ENCODE results near the gene ADRA2C. TPM values are rescaled to one million over a fixed set of nuclear protein-coding genes. Genes with fewer than 3 reads are reported as not detected.

Gene ADRA2C
- total and polyA plus RNA-seq, 2 experiments from 2014 or later, result 6.3 to 7.7 TPM

GRCh38 chr4:3809451-3810110, 43.4 kb downstream of the ADRA2C start:
- no peak for DNase-seq (ENCODE audit: low spot score)
- Histone ChIP-seq H3K4me3 (no peak overlapping the region), H3K9me2 (replicated peaks; ENCODE audit: insufficient read depth) (no peaks in the 10 kb centered on the region), H3K4me2 (no peak overlapping the region), H3K27ac (no peak overlapping the region), H3K27me3 (peaks cover 20% of the 10 kb centered on the region), H3K4me1 (ENCODE audit: insufficient read depth) (no peaks in the 10 kb centered on the region), H3K9me3 (ENCODE audit: low read depth) (no peaks in the 10 kb centered on the region), H2AFZ (no peak overlapping the region), H3K79me2 (no peaks in the 10 kb centered on the region), H4K20me1 (ENCODE audit: insufficient read depth, poor library complexity, severe bottlenecking) (no peaks in the 10 kb centered on the region), H3K36me3 (replicated peaks; ENCODE audit: insufficient read depth, low read depth) (no peaks in the 10 kb centered on the region)
- TF ChIP-seq EZH2 (IDR thresholded peaks at IDR 0.05; ENCODE audit: borderline replicate concordance), result no peak
- TF ChIP-seq EZH2phosphoT487 (IDR thresholded peaks at IDR 0.05; ENCODE audit: low read depth, severe bottlenecking, unreplicated experiment), result no peak
- TF ChIP-seq CTCF (IDR thresholded peaks at IDR 0.05; ENCODE audit: poor library complexity), result no peak
- 80% methylated on average over 18 of the region's 18 CpGs for WGBS (ENCODE audit: low lambda C conversion rate, missing lambda C conversion rate)

GRCh38 chr4:3810111-3810680, 44.0 kb downstream of the ADRA2C start:
- H3K27ac ChIP-seq, result no peak overlapping the region
- no peaks in the 10 kb centered on the region for H4K20me1 ChIP-seq (ENCODE audit: insufficient read depth, poor library complexity, severe bottlenecking)
- 84% methylated on average over 12 of the region's 15 CpGs for WGBS (ENCODE audit: low lambda C conversion rate, missing lambda C conversion rate)
- no peaks in the 10 kb centered on the region for H3K9me3 ChIP-seq (ENCODE audit: low read depth)
- no peak overlapping the region for H3K4me2 ChIP-seq
- H2AFZ ChIP-seq, result no peak overlapping the region
- no peaks in the 10 kb centered on the region for H3K36me3 ChIP-seq (replicated peaks; ENCODE audit: insufficient read depth, low read depth)
- H3K79me2 ChIP-seq, result no peaks in the 10 kb centered on the region
- no peak for DNase-seq (ENCODE audit: low spot score)
- H3K4me3 ChIP-seq, result no peak overlapping the region
- TF ChIP-seq EZH2 (IDR thresholded peaks at IDR 0.05; ENCODE audit: borderline replicate concordance) (no peak), EZH2phosphoT487 (IDR thresholded peaks at IDR 0.05; ENCODE audit: low read depth, severe bottlenecking, unreplicated experiment) (no peak), CTCF (IDR thresholded peaks at IDR 0.05; ENCODE audit: poor library complexity) (no peak)
- H3K27me3 ChIP-seq, result peaks cover 20% of the 10 kb centered on the region
- H3K9me2 ChIP-seq (replicated peaks; ENCODE audit: insufficient read depth), result no peaks in the 10 kb centered on the region
- H3K4me1 ChIP-seq (ENCODE audit: insufficient read depth), result no peaks in the 10 kb centered on the region

GRCh38 chr4:3810796-3811485, 44.8 kb downstream of the ADRA2C start:
- H4K20me1 ChIP-seq (ENCODE audit: insufficient read depth, poor library complexity, severe bottlenecking), result no peaks in the 10 kb centered on the region
- no peak for DNase-seq (ENCODE audit: low spot score)
- no peaks in the 10 kb centered on the region for H3K4me1 ChIP-seq (ENCODE audit: insufficient read depth)
- peaks cover 20% of the 10 kb centered on the region for H3K27me3 ChIP-seq
- no peak for TF ChIP-seq CTCF (IDR thresholded peaks at IDR 0.05; ENCODE audit: poor library complexity)
- TF ChIP-seq EZH2 (IDR thresholded peaks at IDR 0.05; ENCODE audit: borderline replicate concordance), result no peak
- no peak for TF ChIP-seq EZH2phosphoT487 (IDR thresholded peaks at IDR 0.05; ENCODE audit: low read depth, severe bottlenecking, unreplicated experiment)
- no peak overlapping the region for H3K27ac ChIP-seq
- no peak overlapping the region for H3K4me3 ChIP-seq
- WGBS (ENCODE audit: low lambda C conversion rate, missing lambda C conversion rate), result 93% methylated on average over 20 of the region's 20 CpGs
- no peak overlapping the region for H3K4me2 ChIP-seq
- no peaks in the 10 kb centered on the region for H3K9me2 ChIP-seq (replicated peaks; ENCODE audit: insufficient read depth)
- H3K79me2 ChIP-seq, result no peaks in the 10 kb centered on the region
- no peak overlapping the region for H2AFZ ChIP-seq
- no peaks in the 10 kb centered on the region for H3K36me3 ChIP-seq (replicated peaks; ENCODE audit: insufficient read depth, low read depth)
- no peaks in the 10 kb centered on the region for H3K9me3 ChIP-seq (ENCODE audit: low read depth)

Data from hepatocyte (in vitro differentiated cells).